Measurements from ENCODE around the gene ALDOC.
A peak's percentile ranks its signal among the peaks of the same experiment; 100 is the strongest.
"Not testable (repeated sequence)": the region's sequence is repeated elsewhere in the genome, so short reads cannot be mapped to it uniquely, and the experiment has no call there.

ALDOC gene

DNA sequence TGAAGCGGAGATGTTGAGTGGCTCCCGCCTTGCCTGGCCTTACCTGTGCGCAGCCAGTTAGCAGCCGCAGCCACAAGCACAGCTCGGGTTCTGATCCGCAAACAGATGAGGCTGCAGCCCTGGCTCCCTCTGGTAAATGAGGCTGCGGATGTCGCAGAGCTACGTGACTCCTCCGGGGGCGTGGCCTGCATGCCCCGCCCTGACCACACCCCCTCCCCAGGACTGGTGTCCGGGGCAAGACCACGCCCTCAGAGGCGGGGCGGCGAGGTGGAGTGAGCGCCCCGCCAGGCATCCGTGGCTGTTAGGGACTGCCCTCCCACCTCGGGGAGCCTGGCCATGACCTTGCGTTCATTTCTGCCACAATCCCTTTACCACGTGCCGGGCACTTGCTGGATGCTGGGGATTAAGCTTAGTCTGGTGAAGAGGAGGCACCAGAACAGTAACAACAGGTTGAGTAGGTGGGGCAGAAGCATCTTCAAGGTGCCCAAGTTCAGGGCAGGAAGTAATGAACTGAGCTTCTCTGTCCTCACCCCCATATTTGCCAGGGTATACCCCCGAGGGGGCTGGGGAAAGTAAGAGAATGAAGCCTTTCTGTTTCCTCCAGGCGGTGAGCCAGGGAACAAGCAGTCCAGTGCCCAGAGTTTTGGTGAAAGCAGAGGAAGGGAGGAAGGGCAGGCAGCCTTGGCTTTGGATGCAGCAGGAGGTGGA is at the start of gene ALDOC:
TSS of gene ALDOC (minus strand) at position 138 of the 708 bp plus-strand sequence. CDS start 1,363 bp downstream, outside the sequence.
- peak; percentile 60 for DNase-seq

DNA sequence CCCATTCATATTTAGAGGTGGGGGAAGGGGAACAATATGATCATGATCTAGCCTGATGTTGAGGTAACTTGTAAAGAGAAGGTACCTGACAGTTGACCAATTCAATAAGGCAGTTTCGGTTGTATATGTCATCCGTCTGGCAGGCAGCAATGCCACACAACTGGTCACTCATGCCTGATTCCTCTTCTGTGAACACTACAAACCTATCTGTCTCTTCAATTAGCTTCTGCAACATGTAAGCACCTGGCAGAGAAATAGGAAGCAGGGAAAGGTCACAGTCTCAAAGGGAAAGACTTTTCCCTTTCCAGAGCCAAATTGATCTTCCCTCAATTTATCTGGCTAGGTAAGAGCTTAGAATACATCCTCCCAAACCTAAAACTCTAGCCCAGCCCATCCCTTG is 47.5 kb upstream of the ALDOC start:
- DNase-seq = no peak

DNA sequence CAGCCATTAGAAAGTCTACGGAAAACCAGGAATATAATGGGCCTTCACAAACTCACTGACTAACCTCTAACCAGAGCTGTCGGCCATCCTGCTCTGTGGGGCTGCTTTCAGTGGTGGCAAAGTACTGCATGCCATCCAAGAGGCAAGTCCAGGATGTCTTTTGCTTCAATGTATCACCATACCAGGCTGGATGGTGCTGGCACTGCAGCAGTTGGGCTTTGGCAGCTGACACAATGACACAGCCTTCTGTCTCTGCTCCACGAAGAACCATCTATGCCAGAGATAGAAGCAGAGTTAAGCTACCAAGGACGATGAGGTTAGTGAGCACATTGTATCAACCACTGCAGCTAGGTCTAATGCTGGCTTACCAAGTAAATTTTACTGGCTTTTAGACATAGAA is 47.0 kb upstream of the ALDOC start:
- DNase-seq = no peak

DNA sequence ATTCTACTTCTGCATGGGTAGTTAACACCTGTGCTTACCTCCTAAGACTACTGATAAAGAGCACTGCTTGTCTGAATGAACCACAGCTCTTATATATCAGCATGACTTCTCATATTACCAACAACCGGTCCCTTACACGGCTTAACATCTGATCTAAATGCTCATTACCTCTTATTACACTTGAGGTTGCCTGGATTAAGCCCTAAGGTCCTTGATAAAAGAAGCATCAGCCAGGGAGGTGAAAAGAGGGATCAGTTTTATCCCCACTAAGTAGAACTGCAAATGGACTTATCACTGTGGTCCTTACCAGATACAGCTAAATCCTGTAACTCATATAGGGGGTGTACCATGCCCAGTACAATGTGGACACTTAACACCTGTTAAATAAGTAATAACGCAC is 45.5 kb upstream of the ALDOC start:
- no peak for DNase-seq

DNA sequence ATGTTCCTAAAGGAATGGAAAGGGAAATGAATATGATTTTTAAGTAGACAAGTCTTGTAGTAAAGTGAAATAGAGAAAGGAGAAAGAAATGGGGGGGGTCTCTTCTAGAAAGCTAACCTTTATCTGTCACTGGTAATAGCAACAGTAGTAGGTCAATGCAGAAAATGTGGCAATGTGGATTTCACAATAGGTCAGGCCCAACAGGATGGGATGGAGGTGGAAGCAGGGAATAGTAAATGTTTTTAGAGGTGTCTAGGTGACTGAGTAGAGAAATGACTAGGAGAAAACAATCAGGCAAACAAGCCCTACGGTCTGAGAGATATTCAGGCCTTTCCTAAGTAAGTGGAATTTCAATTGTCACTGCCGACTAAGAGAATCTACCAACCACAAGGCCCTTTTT is 43.3 kb upstream of the ALDOC start:
- no peak for DNase-seq

DNA sequence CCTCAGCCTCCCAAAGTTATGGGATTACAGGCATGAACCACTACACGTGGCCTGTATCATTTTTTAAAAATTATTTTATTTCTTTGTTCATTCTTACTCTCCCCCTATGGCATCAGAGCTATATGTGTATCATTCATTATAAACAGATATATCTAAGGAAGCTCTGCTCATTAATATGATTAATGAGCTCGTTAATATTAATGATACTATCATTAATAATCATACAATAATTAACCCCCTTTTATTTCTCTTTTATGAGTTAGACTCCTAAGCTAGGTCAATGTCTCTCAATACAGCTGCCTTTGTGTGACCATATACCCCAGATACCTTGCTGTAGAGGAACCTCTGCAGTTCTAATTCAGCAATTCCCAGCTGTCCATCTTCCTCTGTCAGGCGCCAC is 41.8 kb upstream of the ALDOC start:
- no peak for DNase-seq

DNA sequence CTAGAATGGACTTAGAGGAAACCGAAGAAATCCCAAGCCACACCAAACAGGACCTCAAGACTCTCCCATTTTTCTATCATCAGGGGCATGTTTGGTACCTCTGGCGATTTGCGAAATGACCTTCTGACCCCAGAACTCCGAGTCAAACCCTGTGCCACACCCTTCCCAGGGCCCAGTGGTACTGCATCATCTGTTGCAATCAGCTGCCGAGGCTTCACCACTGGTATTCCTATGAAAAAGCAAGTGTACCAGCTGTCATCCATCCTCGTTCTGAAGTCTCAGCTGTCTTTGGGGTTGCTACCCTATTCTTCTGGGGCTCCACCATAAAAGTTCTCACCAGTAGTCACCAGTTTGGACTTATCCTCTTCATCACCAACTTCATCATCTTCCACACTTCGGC is 39.6 kb upstream of the ALDOC start:
- no peak for DNase-seq

DNA sequence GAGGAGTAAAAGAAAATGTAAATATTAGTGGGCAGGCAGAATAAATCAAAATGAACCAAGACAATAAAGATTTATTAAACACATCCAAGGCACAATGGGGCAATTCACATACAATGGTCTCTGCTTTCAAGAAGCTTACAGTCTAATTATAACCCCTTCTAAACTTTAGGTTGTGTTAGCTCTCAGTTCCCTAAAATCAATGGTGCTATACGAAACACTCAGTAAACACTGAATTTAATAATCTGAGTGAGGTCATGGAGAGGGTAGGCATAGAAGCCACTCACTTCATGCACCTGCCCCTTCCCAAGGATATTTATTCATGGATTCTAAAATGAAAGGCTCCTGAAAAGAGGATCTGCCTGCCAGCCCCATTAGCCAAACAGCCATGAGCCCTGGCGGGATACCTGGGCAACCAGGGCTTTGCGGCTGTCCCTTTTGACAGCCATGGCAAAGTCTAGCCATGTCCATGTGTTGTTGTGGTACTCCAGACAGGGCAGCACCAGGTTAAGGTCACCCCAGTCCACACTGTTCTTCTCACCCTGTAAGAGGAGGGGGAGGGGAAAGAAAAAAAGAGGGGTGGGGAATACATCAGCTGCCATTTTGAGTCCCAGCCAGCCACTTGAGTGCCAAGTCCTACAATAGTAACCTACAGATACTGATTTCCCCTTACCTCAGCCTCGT is 38.7 kb upstream of the ALDOC start:
- no peak for DNase-seq

DNA sequence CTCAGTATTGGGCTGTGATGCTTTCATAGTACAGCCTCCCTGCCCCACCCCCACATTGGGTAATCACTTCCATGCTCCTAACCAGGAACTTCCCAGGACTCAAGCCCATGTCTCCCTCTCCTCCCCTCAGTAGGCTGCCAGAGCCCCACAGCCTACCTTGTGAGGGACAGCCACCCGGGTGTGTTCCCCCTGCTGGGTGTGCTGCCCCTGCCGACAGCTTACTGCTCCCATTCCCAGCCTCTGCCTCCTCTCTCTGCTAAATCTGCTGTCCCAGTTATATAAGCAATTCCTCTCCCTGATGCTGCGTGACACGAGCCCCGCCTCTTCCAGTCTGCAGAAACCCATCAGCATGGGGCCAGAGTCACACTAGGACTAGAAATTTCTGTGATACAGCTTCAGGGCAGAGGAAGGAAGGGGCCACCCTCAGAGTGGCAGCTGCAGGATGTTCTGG is 37.3 kb upstream of the ALDOC start, which contains the start of gene RSKR:
TSS of gene RSKR (minus strand) at position 255 of the 451 bp plus-strand sequence. CDS start at position 231, 24 bp downstream.
- DNase-seq = no peak

DNA sequence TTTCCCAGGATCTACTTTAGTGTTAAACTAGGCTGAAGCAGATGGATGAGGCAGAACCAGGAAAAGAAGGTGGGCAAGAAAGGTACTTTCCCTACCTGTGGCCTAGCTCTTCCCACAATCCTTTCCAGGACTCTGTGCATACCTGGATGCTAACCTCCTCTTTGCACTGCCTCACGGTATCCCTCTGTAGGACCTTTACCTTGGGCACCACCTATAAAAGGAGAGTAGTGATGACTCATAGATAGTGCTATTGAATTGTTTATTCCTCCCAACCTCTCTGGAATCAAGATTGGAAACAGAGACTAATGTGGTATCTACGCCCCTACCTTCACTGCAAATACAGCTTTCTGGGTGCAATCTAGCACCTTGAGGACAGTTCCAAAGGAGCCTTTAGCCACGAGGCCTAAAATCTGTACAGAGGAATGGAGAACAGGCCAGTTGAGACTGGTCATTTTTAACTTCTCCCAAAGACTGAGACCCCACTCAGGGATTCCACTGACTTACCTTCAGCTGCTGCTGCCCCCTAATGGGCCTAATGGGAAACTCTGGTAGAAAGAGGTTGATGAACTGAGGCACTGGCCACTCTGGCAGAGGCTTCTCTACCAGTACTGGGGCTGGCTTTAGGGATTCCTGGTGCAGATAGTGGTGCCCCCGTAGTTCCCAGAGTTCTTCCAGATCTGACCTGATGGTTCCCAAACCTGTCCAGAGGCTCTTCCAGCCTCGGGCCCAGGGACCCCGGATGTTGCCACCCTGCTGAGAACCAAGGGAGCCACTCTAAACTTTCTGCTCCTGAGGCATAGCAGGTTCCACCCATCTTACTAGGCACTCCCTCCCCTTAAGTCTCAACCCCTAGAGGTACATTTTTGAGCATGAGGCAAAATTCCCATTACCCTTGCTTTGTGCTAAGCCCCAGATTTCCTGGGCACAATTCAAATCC is 36.5 kb upstream of the ALDOC start:
- DNase-seq = no peak

DNA sequence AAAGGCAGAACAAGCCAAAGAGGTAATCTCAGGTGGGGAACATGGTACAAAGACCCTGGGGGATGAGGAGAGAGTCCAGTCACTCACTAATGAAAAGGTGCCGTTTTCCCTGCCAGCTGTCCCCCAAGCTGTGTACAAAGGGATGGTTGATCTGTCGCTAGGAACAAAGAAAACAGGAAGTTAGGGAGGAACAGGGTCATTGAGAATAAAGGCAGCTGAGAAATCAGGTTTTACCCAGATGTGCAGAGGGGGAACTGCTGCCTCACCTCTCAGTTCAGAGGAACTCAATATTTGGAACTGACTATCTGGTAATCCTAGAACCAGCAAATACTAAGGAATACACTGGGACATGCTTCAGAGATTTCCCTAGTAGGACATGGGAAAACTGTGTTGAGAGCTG is 35.8 kb upstream of the ALDOC start:
- no peak for DNase-seq

DNA sequence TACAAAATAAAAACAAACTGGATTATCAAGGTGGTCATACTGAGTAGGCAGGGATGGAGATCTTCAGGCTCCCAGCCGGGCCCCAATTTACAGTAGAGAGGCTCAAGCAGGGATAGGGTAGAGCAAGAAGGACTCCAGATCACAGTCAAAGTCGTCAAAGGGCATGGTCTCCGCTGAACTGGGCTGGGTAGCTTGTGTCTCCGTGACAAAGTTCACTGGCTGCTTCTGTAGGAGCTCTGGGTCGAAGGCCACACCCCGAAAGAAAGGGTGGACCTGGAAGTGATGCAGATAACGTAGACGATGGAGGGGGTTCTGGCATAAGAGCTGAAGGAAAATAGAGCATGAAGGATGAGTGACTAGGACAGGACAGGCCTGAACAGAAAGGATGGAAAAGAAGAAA is 33.7 kb upstream of the ALDOC start:
- DNase-seq = no peak

DNA sequence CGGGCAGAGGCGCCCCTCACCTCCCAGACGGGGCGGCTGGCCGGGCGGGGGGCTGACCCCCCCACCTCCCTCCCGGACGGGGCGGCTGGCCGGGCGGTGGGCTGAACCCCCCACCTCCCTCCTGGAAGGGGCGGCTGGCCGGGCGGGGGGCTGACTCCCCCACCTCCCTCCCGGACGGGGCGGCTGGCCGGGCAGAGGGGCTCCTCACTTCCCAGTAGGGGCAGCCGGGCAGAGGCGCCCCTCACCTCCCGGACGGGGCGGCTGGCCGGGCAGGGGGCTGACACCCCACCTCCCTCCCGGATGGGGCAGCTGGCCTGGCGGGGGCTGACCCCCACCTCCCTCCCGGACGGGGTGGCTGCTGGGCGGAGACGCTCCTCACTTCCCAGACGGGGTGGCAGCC is 27.3 kb upstream of the ALDOC start:
- DNase-seq = not testable (repeated sequence)

DNA sequence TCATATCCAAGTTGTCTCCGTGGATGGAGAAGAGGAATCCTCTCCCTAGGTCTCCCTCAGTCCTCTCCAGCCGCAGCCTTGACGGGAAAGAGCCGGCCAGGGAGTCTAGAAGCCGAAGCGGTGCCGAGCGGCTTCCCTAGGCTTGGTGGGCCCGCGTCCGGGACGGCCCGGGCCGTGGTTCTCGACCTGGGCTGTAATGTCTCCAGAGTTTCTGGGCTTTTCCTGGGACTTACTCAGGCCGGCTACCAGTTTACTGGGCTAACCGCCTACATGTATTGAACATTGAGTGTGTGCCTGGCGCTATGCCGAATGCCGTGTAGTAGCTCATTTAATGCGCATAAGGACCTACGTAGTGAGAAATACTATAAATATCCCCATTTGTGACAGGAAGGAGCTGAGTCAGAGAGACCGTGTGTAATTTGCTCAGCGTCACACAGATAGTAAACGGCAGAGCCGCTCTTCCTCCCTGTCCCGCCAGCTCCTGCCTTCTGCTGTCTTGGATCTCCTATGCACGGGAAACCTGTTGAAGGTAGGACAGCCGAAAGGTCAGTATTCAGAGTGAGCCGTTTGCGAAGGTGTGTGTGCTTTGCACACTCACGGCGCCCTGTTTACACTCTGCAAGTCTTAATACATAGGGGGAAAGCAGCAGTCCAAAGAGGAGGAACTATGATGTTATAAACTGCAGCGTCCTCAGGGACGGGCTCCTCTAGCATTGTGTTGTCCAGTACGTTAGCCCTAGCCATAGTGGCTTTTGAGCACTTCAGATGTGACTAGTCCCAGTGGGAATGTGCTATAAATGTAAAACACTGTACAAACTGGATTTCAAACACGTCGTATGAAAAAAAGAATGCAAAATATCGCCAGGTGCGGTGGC is 22.9 kb upstream of the ALDOC start:
- peak; percentile 58 for DNase-seq

DNA sequence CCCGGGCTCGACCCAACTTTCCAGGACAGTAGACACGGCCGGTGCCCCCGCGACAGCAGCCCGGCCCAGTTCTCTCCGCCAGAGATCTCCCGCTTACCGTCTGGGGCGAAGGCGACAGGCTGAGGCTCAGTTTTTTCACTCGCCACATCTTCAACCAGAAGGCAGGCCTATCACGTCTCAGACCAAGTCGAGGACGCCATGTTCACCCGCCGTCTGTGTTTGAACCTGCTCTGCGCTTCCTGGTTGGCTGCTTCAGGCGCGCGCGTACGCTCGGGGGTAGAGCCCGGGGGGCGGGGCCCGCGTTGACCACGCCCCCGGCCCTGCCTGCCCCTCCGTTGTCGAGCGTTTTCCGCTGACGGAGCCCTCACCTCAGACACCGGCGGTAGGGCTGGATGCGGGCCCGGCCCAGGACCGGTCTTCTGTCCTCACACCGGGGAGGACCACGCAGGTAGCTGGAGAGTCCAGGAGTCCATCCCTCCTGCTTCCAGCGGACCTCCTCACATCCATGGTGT is 22.2 kb upstream of the ALDOC start, which contains the start of gene SPAG5:
TSS of gene SPAG5 (minus strand) at position 227 of the 512 bp plus-strand sequence. CDS start at position 148, 79 bp downstream.
- DNase-seq = peak; percentile 92

DNA sequence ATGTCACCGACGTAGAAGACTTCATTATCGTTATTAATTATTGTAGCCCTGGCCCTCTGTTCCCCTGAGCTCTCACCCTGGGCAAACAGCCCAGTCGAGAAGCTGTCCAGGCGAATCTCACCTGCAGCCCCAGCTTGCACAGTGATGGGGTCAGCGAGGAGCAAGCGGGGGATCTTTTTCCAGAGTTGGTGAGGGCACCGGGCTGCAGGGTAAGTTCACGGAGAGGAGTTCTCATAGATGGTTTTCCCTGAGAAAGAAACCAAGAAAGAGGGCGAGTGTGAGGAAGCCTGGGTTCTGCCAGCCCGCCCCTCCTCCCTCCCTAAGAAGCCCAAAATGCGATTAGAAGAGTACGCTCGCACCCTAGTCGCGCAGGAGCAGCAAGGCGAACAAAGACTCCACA is 21.7 kb upstream of the ALDOC start:
- DNase-seq = no peak

DNA sequence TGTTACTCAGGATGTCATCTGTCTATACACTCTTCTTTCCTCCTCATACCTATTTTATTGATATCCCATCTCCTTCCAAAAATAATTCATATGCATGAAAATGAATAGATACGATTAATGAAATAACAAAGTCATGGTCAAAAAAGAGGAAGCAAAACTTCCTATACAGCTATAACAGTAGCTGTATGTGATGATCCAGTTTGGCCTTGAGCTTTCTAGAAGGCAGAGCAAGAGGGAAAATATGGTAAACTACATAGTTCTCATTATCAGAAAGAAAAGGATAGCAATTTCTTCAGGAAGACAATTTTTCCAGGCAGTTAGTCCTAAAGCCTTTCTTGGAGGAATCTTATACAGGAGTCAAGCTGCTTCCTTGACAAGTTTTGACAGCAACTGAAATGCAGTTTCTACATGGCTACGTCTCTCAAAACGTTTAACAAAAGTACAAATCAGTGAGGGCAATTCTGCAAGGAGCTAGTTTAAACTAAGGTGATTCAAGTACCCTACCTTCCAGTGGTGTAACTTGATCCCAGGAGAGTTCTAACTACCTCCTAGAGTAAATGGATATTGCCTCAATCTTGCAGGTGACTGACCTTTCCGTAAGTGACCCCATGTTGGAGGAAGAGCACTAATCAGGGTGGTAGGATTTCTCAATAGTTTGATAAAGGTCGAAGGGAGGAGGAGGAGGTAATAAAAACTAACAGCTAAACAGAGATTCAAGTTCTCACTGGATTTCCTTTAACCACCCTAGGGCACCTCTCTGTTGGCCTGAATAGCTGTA is 21.1 kb upstream of the ALDOC start:
- DNase-seq = no peak

DNA sequence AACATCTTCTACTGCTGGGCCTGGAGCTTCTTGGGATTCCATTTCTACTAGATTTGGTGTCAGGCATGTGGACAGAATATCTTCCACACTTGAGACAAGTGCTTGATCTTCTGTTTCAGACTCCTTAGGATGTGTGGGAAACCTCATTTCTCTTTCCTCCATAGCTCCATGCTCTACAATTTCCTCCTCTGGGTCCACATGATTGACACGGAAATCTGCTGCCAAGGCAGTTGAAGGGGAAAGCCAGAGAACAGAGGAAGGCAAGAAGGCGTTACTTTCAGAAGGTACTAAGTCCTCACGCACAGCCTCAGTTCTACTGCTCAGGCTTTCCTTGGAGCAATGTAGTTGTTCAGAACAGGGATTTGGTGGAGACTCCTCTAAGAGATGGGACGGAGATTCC is 15.6 kb upstream of the ALDOC start:
- DNase-seq = no peak

DNA sequence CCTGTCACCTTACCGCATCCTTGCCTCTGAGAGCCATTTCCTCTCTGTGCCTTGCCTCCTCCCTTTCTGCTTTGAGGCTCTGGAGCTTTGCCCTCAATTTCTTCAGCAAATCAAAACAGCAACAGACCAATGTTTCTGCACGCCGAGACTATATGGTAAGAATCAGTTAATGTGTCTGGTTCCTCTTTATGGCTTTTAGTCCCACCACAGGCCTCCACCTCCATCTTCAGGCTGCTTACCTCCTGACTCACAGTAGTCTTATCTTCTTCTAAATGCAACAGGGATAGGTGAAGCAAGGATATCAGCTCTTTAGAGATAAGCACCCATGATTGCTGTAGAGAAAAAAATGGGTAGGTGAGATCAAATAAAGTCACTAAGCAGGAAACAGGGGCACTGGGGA is 9.2 kb upstream of the ALDOC start:
- DNase-seq = no peak

DNA sequence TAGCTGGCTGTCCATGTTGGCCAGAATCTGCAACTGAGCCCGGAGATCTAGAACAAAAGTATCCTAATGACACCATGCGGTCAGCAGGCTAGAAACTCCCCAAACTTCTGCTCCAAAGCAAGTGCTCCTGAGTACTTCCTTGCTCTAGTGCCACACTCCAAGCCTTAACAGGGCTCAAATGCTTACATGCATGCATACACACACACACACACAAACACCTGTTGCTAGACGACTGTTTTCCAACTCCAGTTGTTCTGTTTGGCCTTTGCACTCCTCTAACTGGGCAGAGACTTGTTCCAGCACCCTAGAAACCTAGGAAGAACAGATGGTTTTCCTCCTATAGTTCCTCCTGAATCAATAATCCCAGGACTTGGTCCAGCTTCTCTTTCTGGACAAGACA is 7.7 kb upstream of the ALDOC start:
- no peak for DNase-seq

DNA sequence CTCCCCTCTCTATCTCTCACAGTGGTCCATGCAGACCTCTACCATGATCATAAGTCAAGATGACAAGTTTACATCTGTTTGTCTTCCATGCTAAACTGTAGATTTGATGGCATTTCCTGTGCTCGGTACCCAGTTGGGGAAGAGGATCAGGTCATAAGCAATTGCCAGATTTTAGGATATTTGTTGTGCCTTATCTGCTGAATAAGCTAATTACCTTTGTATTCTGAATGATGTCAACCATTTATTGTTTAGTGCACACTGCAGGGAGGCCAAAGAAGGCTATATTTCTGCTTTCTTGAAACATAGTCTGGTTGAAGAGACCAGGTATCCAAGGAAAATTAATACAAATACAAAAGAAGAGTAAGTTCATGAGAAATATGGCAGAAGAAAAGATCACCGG is 5.8 kb upstream of the ALDOC start:
- DNase-seq = no peak

All from NCI-H2171 (cell line).